K562 (cell line): Measurements from ENCODE around the gene KRTCAP2. TPM values are rescaled to one million over a fixed set of nuclear protein-coding genes. Genes with fewer than 3 reads are reported as not detected.

Experiments used
- BRCA1 ChIP-seq, 2 experiments: fragments of 450-650 bp in 1 of 2; sonication (generic) in 1 of 2; formaldehyde crosslinking in 1 of 2; IDR thresholded peaks; 2 replicates each; pipeline versions ENCODE4 v1.5.0 to v1.6.1; 2017 to 2020; ENCODE audit warnings: mild to moderate bottlenecking in 1 of 2, missing genetic modification reagents in 1 of 2
- C11orf30 ChIP-seq: fragments of 450-650 bp; IDR thresholded peaks from 2 replicates; pipeline ENCODE4 v1.6.1; 2016; ENCODE audit warnings: low read depth, mild to moderate bottlenecking
- ESRRA ChIP-seq: fragments of 450-650 bp; IDR thresholded peaks from 2 replicates; pipeline ENCODE4 v1.6.1; 2014; ENCODE audit warnings: low read depth, mild to moderate bottlenecking, moderate library complexity, borderline replicate concordance
- FOXP1 ChIP-seq: sonication (generic); formaldehyde crosslinking; IDR thresholded peaks from 2 replicates; pipeline ENCODE4 v1.8.0; 2022; ENCODE audit warnings: mild to moderate bottlenecking, missing genetic modification reagents
- HDAC1 ChIP-seq, 2 experiments: fragments of 450-650 bp; IDR thresholded peaks; 2 replicates each; pipeline ENCODE4 v1.6.1; 2016 to 2017; ENCODE audit warnings: inconsistent platforms in 1 of 2, mild to moderate bottlenecking in 1 of 2, moderate library complexity in 1 of 2
- KDM2B ChIP-seq: fragments of 250-450 bp; sonication (Bioruptor Pico); IDR thresholded peaks from 2 replicates; pipeline ENCODE4 v1.8.0; 2021; ENCODE audit warnings: mild to moderate bottlenecking, moderate library complexity
- MNT ChIP-seq, 2 experiments: fragments of 450-650 bp; conservative IDR thresholded peaks; 2 replicates each; pipeline ENCODE4 v1.6.1; 2017; ENCODE audit warnings: mild to moderate bottlenecking in 2 of 2, moderate library complexity in 2 of 2
- NBN ChIP-seq: fragments of 450-650 bp; IDR thresholded peaks from 2 replicates; pipeline ENCODE4 v1.6.1; 2016; ENCODE audit warnings: low read depth, mild to moderate bottlenecking
- NCOA6 ChIP-seq: fragments of 450-650 bp; IDR thresholded peaks from 2 replicates; pipeline ENCODE4 v1.6.1; 2017; ENCODE audit warnings: mild to moderate bottlenecking
- NKRF ChIP-seq: fragments of 450-650 bp; IDR thresholded peaks from 2 replicates; pipeline ENCODE4 v1.6.1; 2016; ENCODE audit warnings: borderline replicate concordance
- POU5F1 ChIP-seq: fragments of 150-350 bp; IDR thresholded peaks from 2 replicates; pipeline ENCODE4 v1.6.1; 2014; ENCODE audit warnings: borderline replicate concordance, low read length, low read depth, mild to moderate bottlenecking; ENCODE audit not compliant: partially characterized antibody
- PREB ChIP-seq: sonication (generic); formaldehyde crosslinking; IDR thresholded peaks from 2 replicates; pipeline ENCODE4 v1.8.1; 2023; ENCODE audit warnings: mild to moderate bottlenecking, missing genetic modification reagents
- SMAD4 ChIP-seq: fragments of 250-450 bp; sonication (Bioruptor Pico); conservative IDR thresholded peaks from 2 replicates; pipeline ENCODE4 v1.8.0; 2021; ENCODE audit warnings: inconsistent platforms, mild to moderate bottlenecking, moderate library complexity
- SP1 ChIP-seq: sonication (generic); formaldehyde crosslinking; IDR thresholded peaks from 2 replicates; pipeline ENCODE4 v1.8.1; 2022; ENCODE audit warnings: mild to moderate bottlenecking, missing genetic modification reagents
- STAG1 ChIP-seq: sonication (generic); formaldehyde crosslinking; IDR thresholded peaks from 2 replicates; pipeline ENCODE4 v1.5.0; 2020; ENCODE audit warnings: missing genetic modification reagents, borderline replicate concordance
- TBP ChIP-seq: optimal IDR thresholded peaks from 2 replicates; pipeline ENCODE3; 2011; ENCODE audit warnings: low read depth, low read length, improper control_type of control experiment
- TCFL5 ChIP-seq: fragments of 250-450 bp; sonication (Bioruptor Pico); conservative IDR thresholded peaks from 2 replicates; pipeline ENCODE4 v1.6.1; 2021; ENCODE audit warnings: mild to moderate bottlenecking, moderate library complexity, matching md5 sums
- YY1 ChIP-seq, 3 experiments: IDR thresholded peaks; 2 replicates each; pipeline ENCODE4 v1.6.1; 2011; ENCODE audit warnings: low read length in 2 of 3, mild to moderate bottlenecking in 2 of 3, moderate library complexity in 2 of 3, borderline replicate concordance in 1 of 3, control low read depth in 1 of 3, low read depth in 1 of 3; ENCODE audit not compliant: insufficient read depth in 3 of 3, insufficient replicate concordance in 2 of 3, control insufficient read depth in 1 of 3, insufficient read length in 1 of 3; ENCODE audit errors: extremely low read depth in 1 of 3
- ZBTB8A ChIP-seq: fragments of 450-650 bp; IDR thresholded peaks from 2 replicates; pipeline ENCODE4 v1.6.1; 2018; ENCODE audit warnings: mild to moderate bottlenecking, moderate library complexity; ENCODE audit not compliant: partially characterized antibody
- ZNF124 ChIP-seq: sonication (generic); formaldehyde crosslinking; IDR thresholded peaks from 2 replicates; pipeline ENCODE4 v1.8.1; 2022; ENCODE audit warnings: missing genetic modification reagents
- ZNF184 ChIP-seq: sonication (generic); formaldehyde crosslinking; IDR thresholded peaks from 2 replicates; pipeline ENCODE4 v1.5.0; 2020; ENCODE audit warnings: missing genetic modification reagents
- ZNF717 ChIP-seq: fragments of 250-450 bp; sonication (Bioruptor Pico); IDR thresholded peaks from 2 replicates; pipeline ENCODE4 v1.5.0; 2021
- polyA plus RNA-seq, 8 experiments: library from polyadenylated mRNA; depleted of rRNA in 4 of 8; stranded (reverse) in 5 of 8; unstranded in 3 of 8; fragments of >200 nt; fragmentation: Nextera tagmentation in 2 of 8; fragmentation: Illumina TruSeq in 1 of 8; extraction: Ambion mirVana in 2 of 8; extraction: Trizol in 1 of 8; gene quantifications; 2 replicates each; pipeline versions ENCODE4 v1.2.1 to v1.2.3, GENCODE V29; 2011 to 2014; ENCODE audit warnings: inconsistent platforms in 1 of 8, missing spikeins in 1 of 8
- total RNA-seq, 7 experiments: library from RNA; depleted of rRNA in 6 of 7; stranded (reverse); fragments of >200 nt in 6 of 7; fragmentation: Illumina TruSeq in 2 of 7; extraction: Trizol in 2 of 7; gene quantifications; 2 replicates each; pipeline versions ENCODE4 v1.2.1 to v1.2.3, GENCODE V29; 2011 to 2021; ENCODE audit warnings: low replicate concordance in 1 of 7

The KRTCAP2 gene
- total and polyA plus RNA-seq, 9 of the 15 experiments (the other 6 are each of a cell fraction or from before 2014, with no cell fraction given): 126 to 436 (median 244) TPM

- no peak for TF ChIP-seq PREB (CRISPR knock-in tag)
- TF ChIP-seq ZNF184 (CRISPR knock-in tag): no peak
- peak; percentile 71; the same call in 1 of the 2 replicates for TF ChIP-seq SP1 (CRISPR knock-in tag)
- no peak for TF ChIP-seq BRCA1 (IDR thresholded peaks at IDR 0.05)
- TF ChIP-seq BRCA1 (CRISPR knock-in tag; IDR thresholded peaks at IDR 0.05): 0 out of 2 replicates have a peak, but pooled peaks have one; percentile 56
- no peak for TF ChIP-seq ZNF717 (CRISPR knock-in tag)
- no peak for TF ChIP-seq POU5F1
- peak; percentile 46 for TF ChIP-seq STAG1 (CRISPR knock-in tag)
- TF ChIP-seq FOXP1: no peak
- peak in 1 of 2 experiments; percentile 96; a peak in 2 of 4 replicates for TF ChIP-seq HDAC1 (IDR thresholded peaks at IDR 0.05)
- TF ChIP-seq KDM2B (CRISPR knock-in tag): no peak
- TF ChIP-seq C11orf30: peak; percentile 95
- TF ChIP-seq ZNF124: no peak
- TF ChIP-seq NCOA6: no peak
- no peak for TF ChIP-seq ZBTB8A
- TF ChIP-seq TBP: peak; percentile 74
- peak; percentile 67 for TF ChIP-seq SMAD4 (CRISPR knock-in tag)
- peak; percentile 91 to 98 (median 96) for TF ChIP-seq YY1 (IDR thresholded peaks at IDR 0.05; ENCODE audit: borderline replicate concordance in 1 of 3, control insufficient read depth in 1 of 3, extremely low read depth in 1 of 3, insufficient read depth in 3 of 3, insufficient read length in 1 of 3, insufficient replicate concordance in 2 of 3, low read depth in 1 of 3, low read length in 2 of 3)
- peak; percentile 94 to 98 for TF ChIP-seq MNT (conservative IDR thresholded peaks at IDR 0.05)
- no peak for TF ChIP-seq TCFL5 (CRISPR knock-in tag)
- 0 out of 2 replicates have a peak, but pooled peaks have one; percentile 21 for TF ChIP-seq NBN
- TF ChIP-seq ESRRA: no peak; the same call in 1 of the 2 replicates
- TF ChIP-seq NKRF: peak; percentile 97
Observed at GRCh38 chr1:155208541-155209311, 35.6 kb upstream of the KRTCAP2 start, which contains the start of gene MTX1 (continued).
